HG03139 (cell line): ENCODE data around the gene ATP1B1.
A peak's percentile ranks its signal among the peaks of the same experiment; 100 is the strongest.
"Not testable (repeated sequence)": the region's sequence is repeated elsewhere in the genome, so short reads cannot be mapped to it uniquely, and the experiment has no call there.

ENCODE experiments used
- ATAC-seq: cut with Tn5 transposase; IDR thresholded peaks from one replicate; pipeline ENCODE4 v1.9.1; 2021; ENCODE audit not compliant: unreplicated experiment

ATP1B1 gene

DNA sequence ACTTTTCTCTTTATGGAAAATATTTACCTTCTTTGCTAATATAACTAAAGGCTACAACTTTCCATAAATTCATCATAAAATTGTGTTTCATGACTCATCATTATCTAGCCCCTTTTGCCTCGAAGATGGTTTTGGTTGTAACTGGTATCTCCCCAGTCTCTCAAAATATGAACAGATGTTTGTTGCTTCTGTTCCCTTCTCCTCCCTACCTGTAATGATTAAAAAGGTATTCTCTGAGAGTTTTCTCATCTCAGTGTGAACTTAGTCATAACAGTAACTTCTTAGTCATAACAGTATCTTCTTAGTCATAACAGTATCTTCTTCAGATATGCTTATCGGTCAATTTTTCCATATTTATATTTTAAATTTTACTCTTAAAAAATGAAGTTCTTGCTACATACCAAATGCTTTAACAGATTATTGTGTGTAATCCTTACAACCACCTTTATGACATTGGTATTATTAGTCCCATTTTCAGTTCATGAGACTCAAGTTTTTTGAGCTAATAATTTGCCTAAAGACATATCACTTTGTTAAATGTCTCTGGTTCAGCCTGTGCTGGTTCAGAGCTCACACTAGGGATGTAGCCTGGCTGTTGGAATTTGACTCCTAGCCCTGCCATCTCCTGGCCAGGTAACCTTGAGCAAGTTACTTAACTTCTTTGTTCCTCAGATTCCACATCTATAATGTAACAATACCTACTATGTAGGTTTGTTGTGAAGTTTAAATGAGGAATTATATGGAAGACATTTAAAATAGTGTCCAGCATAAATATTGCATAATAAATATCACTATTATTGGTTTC lies 32.6 kb downstream of the ATP1B1 start:
- ATAC-seq = peak; percentile 85

- ATAC-seq = no peak
Measured at GRCh38 chr1:169141356-169141755, 34.9 kb downstream of the ATP1B1 start.

GRCh38 chr1:169142129-169142528 lies 35.6 kb downstream of the ATP1B1 start:
- no peak for ATAC-seq

DNA sequence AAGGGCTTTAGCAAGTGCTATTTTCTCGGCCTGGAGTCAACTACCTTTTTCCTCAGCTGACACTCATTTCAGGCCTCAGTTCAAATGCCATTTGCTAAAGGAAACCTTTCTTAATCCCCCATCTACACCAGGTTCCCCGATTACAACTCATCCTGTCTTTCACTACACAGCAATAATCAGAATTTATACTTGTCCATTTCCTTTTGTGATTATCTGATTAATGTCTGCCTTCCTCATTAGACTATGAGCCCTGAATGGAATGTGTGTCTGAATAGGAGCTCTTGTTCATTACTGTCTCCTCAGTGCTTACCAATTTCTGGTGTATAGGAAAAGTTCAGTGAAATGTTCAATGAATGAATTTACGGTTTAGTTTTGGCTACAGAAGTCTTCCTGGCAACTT lies 36.9 kb downstream of the ATP1B1 start:
- ATAC-seq = no peak

GRCh38 chr1:169143984-169144383 lies 37.5 kb downstream of the ATP1B1 start:
- no peak for ATAC-seq

DNA sequence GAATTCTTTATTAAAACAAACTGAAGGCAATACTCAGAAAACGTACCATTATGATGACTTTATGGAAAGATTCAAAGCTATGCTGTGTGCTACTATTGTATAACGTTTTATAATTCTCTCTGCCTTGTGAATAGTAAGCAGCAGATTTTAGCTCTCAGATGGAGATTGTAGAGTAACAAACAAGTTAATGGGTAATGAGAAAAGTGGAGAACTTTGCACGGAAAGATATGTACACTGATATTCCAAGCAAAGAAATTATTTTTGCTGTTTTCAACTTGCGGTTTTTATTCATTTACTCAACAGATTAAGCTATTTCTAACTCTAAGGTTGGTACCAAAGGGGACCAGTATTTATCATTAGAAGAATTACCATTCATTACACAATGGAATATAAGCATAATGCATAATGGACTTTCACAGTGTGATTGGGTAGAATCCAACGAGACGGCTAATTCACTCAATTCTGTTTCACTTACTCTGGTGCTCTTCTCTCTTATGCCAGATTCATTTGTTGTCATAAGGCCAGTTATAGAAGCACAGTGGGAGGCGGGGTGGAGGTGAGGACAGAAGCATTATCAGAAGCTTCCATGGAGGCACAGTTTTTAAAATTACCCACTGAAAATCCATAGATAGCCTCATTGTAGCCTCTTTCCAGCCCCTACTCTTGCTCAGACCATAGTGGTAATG lies 38.6 kb downstream of the ATP1B1 start:
- no peak for ATAC-seq

DNA sequence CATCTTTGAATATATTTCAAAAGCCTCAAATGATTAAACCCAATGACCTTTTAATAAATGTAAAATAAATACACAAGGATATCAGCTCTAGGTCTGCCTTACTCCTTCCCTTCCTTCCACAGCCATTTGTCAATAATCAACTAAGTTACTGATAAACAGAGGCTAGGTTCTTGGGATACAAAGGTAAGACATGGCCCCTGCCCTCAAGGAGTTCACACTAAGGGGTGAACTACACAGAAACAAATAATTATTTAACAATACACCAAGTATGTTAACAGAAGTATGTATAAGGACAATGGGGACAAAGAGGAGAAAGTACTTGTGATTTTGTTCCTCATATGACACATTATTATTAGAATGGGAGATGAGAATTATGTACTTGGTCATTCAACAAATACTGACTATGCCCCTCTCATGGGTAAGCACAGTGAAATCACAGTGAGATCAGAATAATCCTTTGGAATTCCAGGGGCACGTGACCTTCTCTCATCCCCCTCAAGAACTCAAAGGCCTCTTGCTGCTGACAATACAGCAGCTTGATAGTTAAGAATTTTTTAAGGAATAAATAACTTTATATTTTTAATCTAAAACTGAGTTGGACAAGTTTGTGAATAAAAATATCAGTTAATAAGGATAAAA lies 40.2 kb downstream of the ATP1B1 start:
- ATAC-seq = no peak

DNA sequence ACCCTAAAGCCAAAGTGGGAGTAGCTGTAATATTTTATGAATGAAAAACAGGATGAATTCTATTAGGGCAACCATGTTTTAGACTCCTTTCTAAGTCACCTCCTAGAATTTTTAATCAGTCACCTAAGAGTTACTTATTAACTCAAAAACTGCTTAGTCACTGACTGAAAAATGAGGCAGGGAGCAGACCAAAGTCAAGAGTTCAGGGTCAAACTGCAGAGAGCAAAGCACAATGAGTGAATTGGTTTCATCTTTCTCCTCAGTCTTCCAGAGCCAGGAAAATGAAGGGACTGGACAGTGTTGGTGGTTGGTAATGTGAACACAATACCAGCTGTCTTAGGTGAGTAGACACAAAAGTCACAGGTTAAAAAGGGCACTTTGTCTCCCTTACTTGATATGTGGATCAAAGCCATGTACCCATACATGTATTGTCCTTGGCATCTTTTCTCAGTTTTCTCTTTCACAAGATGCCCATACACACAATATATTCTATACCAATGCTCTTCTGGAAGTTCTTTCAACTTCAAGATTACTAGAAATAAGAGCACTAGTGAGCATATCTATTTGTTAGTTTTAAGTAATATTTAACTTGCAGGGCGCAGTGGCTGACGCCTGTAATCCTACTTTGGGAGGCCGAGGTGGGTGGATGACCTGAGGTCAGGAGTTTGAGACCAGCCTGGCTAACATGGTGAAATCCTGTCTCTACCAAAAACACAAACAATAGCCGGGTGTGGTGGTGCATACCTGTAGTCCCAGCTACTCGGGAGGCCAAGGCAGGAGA lies 42.2 kb downstream of the ATP1B1 start:
- ATAC-seq = peak; percentile 70

DNA sequence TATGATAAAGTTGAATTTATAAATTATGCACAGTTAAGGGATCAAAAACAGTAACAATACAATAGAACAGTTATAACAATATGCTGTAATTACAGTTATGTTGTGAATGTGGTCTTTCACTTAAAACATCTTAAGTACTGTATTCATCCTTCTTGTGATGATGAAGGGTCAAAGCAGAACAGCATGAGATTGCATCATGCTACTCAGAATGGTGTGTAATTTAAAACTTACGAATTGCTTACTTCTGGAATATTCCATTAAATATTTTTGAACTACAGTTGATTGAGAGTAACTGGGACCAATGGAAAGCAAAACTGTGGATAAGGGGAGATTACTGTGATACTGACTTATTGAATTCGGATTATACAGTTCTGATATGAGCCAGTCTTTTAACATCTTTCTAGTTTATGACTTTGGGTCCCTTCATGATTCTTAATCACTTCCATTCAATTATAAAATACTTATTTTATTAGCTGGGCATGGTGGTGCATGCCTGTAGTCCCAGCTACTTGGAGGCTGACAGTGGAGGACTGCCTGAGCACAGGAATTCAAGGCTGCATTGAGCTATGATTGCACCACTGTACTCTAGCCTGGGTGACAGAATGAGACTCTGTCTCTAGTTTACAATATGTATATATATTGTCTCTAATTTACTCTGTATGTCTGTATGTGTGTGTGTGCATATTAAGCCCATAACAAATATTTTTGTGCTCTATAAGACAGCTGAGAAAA lies 43.2 kb downstream of the ATP1B1 start:
- no peak for ATAC-seq

GRCh38 chr1:169150641-169151337 lies 44.3 kb downstream of the ATP1B1 start:
- ATAC-seq = no peak

DNA sequence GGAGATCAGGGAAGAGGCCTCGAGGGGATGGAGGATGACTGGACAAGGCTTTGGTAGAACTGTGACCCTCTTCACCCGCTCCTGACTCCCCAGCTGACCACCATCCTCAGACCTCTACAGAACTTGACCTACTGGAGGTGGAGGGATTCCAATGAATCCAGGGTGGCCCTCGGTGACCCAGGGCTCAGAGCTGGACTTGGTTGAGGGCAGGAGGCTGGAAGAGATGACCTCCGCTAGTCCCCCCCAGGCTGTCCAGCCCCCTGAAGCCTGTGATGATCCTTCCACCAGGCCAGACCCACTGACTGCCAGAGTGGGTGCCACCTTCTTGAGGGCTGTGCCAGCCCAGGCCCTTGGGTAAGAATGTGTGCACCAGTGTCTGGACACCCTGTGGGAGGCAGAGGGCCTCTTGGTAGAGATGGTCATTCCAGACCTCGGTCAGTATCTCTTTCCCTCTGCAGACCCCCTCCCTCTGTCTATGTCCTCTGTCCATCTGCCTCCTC lies 44.9 kb downstream of the ATP1B1 start:
- ATAC-seq = no peak

- ATAC-seq = no peak
Measured at GRCh38 chr1:169155675-169156074, 49.2 kb downstream of the ATP1B1 start.

DNA sequence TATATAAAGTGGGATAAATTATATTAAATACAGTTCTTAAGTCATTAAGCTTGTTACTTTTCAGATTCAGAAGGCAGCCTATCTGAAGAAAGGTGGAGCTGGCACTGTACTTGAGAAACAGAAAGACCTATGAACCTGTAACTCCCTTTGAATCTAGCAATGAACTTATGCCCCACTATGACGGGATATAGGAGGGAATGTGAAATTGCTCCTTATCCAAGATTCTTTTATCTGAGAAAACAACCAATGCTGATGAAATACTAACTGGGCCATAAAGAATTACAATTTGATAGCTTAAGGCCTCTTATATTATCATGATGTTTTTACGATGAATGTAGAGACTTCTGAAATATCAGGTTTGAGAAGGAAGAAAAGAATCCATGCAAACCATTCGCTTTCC lies 50.1 kb downstream of the ATP1B1 start:
- no peak for ATAC-seq

DNA sequence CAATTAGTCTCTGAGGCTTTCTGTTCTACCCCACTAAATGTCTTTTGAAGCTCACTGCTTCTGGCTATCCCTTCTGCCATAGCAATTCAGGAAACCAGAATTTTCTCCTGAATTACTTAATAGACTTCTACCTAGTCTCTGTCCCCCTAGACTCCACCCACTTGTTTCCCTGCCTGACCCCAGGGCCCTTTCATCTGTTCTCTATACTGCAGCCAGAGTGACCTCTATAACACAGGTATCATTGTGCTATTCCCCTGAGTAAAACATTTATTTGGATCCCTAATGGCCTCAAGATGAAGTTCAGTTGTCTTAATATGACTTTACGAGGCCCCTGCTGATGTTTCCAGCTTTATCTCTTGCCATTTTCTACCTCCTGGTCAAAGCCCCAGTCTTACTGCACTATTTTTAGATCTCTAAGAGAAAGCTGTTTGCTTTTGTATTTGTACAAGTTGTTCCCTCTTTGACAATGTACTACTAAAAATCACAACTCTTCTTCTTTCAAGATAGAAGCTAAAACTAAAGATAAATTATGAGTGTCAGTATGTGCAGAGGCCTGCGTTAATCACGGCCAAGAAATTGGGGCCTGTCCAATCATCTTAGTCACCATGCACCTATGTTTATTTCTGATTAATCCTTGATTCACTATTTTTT lies 54.5 kb downstream of the ATP1B1 start:
- ATAC-seq = no peak

- peak; percentile 79 for ATAC-seq
Measured at GRCh38 chr1:169161496-169162194, 55.2 kb downstream of the ATP1B1 start.

GRCh38 chr1:169163059-169163458 lies 56.6 kb downstream of the ATP1B1 start:
- no peak for ATAC-seq

- no peak for ATAC-seq
Measured at GRCh38 chr1:169175461-169175860, 69.0 kb downstream of the ATP1B1 start.

- not testable (repeated sequence) for ATAC-seq
Measured at GRCh38 chr1:169179431-169179830, 72.9 kb downstream of the ATP1B1 start.

GRCh38 chr1:169180174-169180573 lies 73.7 kb downstream of the ATP1B1 start:
- ATAC-seq = no peak
